Stimulated activated naive CD8-positive, alpha-beta T cell treated with anti-CD3 and anti-CD28 coated beads, Interleukin-15, Interleukin-2, amounts not matched to agents 100 U/mL and 50 U/mL, for 24 hours (primary cell): ENCODE results near the gene COBL.

ENCODE experiments used
- ATAC-seq: fragments of 150-1000 bp; cut with Tn5 transposase; one replicate; pipeline ENCODE4 v1.10.0; 2021
- DNase-seq: peaks from one replicate; pipeline ENCODE4 v3.0.0; 2021

COBL gene

GRCh38 chr7:51045319-51046102 lies 271.1 kb downstream of the COBL start:
- ATAC-seq (no peak), DNase-seq (no peak)

- ATAC-seq (no peak), DNase-seq (no peak)
Observed at GRCh38 chr7:51043461-51043860, 273.1 kb downstream of the COBL start.

GRCh38 chr7:51040787-51041186 lies 275.8 kb downstream of the COBL start:
- ATAC-seq, result no peak
- DNase-seq, result no peak

GRCh38 chr7:51038573-51038972 lies 278.0 kb downstream of the COBL start:
- ATAC-seq (no peak), DNase-seq (no peak)

DNA sequence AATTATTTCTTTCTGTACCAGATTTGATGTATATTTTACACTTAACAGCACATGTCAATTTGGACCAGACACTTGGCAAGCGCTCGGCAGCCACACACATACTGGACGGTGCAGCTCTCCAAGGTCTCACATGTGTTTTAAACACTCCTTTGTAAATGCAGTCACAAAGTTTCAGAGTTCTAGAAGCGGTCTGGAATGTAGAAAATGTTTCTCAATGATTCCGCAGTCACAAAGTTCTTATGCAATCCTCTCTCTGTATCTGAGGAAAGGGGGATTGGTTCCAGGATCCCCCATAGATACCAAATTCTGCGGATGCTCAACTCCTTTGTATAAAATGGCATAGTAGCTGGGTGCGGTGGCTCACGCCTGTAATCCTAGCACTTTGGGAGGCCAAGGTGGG lies 280.9 kb downstream of the COBL start:
- DNase-seq (no peak), ATAC-seq (no peak)

- ATAC-seq (no peak), DNase-seq (no peak)
Observed at GRCh38 chr7:51034521-51035264, 281.9 kb downstream of the COBL start.

GRCh38 chr7:51033727-51034520 lies 282.7 kb downstream of the COBL start:
- DNase-seq (no peak), ATAC-seq (no peak)

DNA sequence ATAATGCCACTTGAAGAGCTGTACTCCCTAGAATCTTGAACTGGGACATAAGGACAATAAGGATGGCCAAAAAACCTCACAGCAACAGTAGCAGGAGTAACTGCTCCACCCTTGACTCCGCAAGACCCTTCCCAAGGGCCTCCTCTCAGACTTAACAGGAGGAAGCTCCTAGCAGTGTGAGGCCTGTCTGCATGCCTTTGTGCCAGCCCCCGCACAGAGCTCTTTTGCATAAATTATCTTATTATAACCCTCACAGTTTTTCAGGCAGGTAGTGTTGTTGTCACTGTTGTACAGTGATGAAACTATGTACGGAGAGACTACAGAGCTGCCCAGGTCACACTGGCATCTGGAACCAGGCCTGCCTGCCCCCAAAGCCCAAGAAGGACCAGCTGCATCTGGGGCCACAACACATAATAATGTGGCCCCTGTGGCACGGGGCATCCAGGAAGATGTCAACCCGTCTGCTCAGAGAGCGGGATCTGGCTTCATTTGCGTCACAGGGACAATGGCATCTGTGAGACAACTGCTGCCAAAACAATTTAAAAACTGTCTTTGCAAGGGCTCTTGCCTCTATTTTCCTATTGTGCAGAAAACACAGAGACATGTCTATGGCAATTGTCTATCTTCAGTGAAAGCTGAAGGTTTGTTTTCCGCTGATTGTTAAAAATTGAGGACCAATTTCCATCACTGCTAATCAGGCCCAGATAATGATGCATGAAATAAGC lies 284.7 kb downstream of the COBL start:
- ATAC-seq (no peak), DNase-seq (no peak)

GRCh38 chr7:51031216-51031615 lies 285.4 kb downstream of the COBL start:
- DNase-seq, result no peak
- no peak for ATAC-seq

DNA sequence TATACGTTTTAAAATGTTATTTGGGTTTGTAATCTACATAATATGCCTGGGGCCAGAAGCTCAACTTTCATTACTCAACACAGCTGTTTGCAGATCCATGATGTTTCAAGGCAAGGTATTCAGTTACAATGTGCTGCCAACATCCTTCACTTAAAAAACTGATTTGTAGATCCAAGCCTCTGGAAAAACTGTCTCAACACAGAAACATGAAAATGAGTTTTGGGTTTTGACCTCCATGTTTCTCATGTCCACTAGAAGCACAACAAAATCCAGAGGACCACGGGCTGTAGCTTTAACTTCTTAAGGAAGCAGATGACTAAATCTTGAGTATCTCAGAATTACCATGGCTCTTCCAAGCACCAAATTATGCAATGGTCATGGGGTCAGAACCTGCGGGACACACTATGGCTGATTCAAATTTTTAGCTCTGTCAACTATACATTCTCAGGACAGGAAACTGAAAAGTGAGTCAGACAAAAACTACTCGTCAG lies 286.9 kb downstream of the COBL start:
- ATAC-seq, result no peak
- no peak for DNase-seq

DNA sequence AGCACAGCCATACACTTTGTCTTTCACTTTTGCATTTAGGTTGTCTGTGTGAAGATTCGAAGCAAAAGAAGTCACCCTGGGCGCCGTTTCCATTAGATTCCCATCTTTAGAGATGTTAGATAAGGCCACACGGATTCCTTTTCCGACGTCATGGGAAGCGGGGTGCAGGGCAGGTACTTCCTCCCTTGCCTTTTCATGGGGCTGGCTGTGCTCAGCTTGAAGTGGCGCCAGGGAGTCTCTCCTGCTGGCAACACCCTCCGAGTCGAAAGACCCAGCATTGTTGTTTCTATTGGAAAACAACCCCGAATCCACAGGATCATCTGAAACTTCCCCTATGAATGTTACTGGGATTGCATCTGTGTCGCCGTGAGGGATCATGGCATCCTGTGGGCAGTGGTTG lies 287.5 kb downstream of the COBL start:
- DNase-seq, result no peak
- no peak for ATAC-seq

GRCh38 chr7:51027935-51028830 lies 288.4 kb downstream of the COBL start:
- DNase-seq (no peak), ATAC-seq (no peak)

DNA sequence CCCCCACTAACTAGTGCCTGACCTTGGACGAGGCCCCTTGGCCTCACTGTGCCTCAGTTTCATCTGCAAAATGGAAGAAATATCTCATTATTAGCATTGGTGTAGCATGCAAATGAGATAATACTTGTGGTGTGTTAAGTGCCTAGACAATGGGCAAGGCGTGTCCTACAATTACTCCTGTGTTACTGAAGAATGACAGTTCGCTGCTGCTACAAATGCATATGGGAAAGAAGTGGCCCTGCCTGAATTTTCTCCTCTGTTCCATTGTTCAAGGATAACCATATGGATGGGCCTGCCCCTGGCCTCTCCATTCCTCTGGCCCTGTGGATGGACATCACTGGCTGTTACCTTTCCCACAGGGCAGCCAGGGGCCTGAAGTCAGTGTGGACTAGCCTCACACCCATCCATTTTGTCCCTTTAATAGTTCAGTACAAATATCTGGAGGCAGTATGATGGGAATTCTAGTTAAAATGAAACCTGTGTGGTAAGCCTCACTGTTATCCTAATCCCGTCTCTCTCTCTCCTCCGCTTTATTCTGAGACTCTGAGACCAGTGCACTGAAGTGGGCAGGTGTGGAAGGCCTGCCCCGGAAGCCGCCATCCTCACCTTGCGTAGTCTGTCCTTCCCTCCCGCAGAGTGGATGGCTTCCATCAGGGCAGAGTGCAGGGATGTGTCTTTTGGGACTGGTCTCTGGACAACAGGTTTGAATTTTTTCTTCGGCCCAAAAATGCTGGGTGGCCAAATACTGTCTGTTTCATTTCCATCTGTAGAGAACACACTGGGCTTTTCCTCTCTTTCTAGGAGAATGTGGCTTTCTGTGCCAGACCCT lies 289.3 kb downstream of the COBL start:
- DNase-seq (no peak), ATAC-seq (no peak)

GRCh38 chr7:51026341-51026740 lies 290.3 kb downstream of the COBL start:
- no peak for ATAC-seq
- no peak for DNase-seq

GRCh38 chr7:51025668-51026067 lies 290.9 kb downstream of the COBL start:
- no peak for DNase-seq
- ATAC-seq, result no peak

- no peak for ATAC-seq
- DNase-seq, result no peak
Observed at GRCh38 chr7:51024867-51025266, 291.7 kb downstream of the COBL start.

- ATAC-seq (no peak), DNase-seq (no peak)
Observed at GRCh38 chr7:51023547-51023946, 293.1 kb downstream of the COBL start.

GRCh38 chr7:51022821-51023220 lies 293.8 kb downstream of the COBL start:
- DNase-seq (no peak), ATAC-seq (no peak)

DNA sequence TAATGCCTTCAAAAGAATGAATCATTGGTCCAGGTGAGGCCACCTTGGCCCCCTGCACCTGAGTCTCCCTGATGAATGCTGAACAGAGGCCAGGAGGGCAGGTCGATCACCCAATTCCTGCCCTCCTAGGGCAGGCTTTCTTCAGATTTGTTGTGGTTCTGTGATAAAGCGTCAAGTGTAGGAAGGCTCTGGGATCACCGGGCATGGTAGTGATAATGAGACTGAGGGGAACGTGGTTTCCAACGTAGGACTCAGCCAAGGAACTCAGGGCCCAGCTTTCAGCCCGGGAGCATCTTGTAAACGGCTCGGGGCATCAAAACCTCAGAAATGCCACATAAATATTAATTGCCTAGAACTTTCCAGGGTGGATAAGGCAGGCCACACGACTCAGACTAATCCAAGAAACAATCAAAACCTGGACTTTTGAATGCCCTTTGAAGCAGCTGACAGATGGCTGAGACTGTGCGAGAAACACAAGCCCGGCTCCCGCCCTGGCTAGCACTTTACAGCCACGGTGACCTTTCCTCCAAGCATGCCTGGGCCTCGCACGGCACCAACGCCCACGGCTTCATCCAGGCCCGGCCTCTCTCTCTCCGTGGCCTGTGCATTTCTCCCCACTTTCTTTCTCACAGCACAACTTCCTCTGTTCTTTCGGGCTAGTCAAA lies 294.6 kb downstream of the COBL start:
- no peak for DNase-seq

GRCh38 chr7:51020944-51021343 lies 295.7 kb downstream of the COBL start:
- no peak for DNase-seq
- no peak for ATAC-seq

More for the DNA sequence above, 294.6 kb downstream of the COBL start:
- ATAC-seq, result no peak
